Measurements from ENCODE around the gene TTC23.

The TTC23 gene

DNA sequence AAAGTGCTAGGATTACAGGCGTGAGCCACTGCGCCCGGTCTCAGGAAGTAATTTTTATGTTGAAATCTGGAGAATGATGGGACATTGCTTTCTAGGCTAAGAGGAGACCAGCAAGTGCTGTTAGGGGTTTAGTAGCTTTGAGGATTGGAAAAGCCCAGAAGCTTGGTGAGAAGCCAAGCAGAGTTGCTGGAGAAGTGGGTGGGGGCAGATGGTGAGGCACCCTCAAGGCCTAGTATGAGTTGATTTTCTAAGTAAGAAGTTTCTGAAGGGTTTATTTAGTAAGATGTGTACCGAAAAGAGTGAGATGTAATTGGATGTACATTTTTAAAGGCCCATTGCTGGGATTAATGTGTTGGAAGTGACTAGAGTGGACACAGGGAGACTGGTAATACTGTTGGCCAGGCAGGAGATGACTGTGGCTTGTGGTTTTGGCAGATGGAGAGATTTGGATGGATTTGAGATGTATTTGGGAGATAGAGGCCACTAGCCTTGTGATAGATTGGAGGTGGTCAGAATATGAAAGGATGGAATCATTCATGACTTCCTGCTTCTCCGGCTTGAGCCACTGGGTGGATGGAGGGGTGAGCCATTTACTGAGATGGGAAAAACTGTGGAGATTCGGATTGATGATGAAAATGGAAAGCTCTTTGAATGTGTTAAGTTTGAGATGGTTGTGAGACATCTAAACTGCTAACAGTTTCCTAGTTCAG lies 4.2 kb upstream of the TTC23 start:
- CTCF ChIA-PET, result interaction anchor here (1.8 kb wide), 1 partner anchor 451 kb away, joined by 4 read pairs; no protein-coding TSS in a partner anchor

DNA sequence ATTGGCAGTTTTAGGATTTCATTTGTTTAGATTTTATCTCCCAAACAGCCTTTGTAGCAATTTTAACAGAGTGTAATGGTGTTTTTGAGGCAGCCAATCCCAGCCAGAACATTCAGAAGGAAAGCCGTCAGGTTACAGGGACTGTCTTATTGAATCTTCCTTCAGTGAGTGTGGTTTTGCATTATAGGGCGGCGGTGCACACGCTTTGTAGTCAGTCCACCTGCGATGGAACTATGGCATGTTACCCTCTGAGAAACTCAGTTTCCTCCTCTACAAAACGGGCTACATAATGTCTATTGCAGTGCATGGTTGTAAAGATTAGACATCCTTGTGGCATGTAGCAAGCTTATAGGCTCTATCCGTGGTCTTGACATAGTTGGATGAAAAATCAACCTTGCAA lies 2.9 kb upstream of the TTC23 start:
- TF ChIP-seq, protein P1, sequence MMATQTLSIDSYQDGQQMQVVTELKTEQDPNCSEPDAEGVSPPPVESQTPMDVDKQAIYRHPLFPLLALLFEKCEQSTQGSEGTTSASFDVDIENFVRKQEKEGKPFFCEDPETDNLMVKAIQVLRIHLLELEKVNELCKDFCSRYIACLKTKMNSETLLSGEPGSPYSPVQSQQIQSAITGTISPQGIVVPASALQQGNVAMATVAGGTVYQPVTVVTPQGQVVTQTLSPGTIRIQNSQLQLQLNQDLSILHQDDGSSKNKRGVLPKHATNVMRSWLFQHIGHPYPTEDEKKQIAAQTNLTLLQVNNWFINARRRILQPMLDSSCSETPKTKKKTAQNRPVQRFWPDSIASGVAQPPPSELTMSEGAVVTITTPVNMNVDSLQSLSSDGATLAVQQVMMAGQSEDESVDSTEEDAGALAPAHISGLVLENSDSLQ (IDR thresholded peaks at IDR 0.05), result no peak
- TF ChIP-seq ARNT (IDR thresholded peaks at IDR 0.05), result no peak
- TF ChIP-seq ZNF384 (IDR thresholded peaks at IDR 0.05), result no peak
- no peak for TF ChIP-seq BHLHE40 (IDR thresholded peaks at IDR 0.05; ENCODE audit: borderline replicate concordance)
- TF ChIP-seq SP1 (IDR thresholded peaks at IDR 0.05), result no peak
- TF ChIP-seq LEF1 (IDR thresholded peaks at IDR 0.05; ENCODE audit: borderline replicate concordance), result no peak
- no peak for TF ChIP-seq TARDBP (IDR thresholded peaks at IDR 0.05)
- TF ChIP-seq HDGF (IDR thresholded peaks at IDR 0.05; ENCODE audit: borderline replicate concordance), result no peak
- TF ChIP-seq FOXM1 (IDR thresholded peaks at IDR 0.05; ENCODE audit: borderline replicate concordance), result no peak
- no peak for TF ChIP-seq ELF4 (IDR thresholded peaks at IDR 0.05)
- TF ChIP-seq NFRKB (IDR thresholded peaks at IDR 0.05), result no peak
- ChIA-PET CTCF (interaction anchor here (1.8 kb wide), 2 partner anchors 21 to 452 kb away, joined by 4 to 12 read pairs; no protein-coding TSS in a partner anchor), POLR2A (interaction anchor here (0.9 to 1.9 kb wide), 6 partner anchors 8 to 234 kb away, joined by 3 to 13 read pairs (median 3); no protein-coding TSS in a partner anchor)
- no peak for DNase-seq (ENCODE audit: extremely low spot score)

More for the DNA sequence above, 4.2 kb upstream of the TTC23 start:
- DNase-seq (ENCODE audit: extremely low spot score), result no peak
- TF ChIP-seq SP1 (IDR thresholded peaks at IDR 0.05) (no peak), CTBP1 (IDR thresholded peaks at IDR 0.05; ENCODE audit: borderline replicate concordance) (no peak), LEF1 (IDR thresholded peaks at IDR 0.05; ENCODE audit: borderline replicate concordance) (no peak), TARDBP (IDR thresholded peaks at IDR 0.05) (no peak), HDGF (IDR thresholded peaks at IDR 0.05; ENCODE audit: borderline replicate concordance) (no peak), FOXM1 (IDR thresholded peaks at IDR 0.05; ENCODE audit: borderline replicate concordance) (no peak)
- TF ChIP-seq, protein P1 (IDR thresholded peaks at IDR 0.05), result no peak
- POLR2A ChIA-PET, result no interaction called here

DNA sequence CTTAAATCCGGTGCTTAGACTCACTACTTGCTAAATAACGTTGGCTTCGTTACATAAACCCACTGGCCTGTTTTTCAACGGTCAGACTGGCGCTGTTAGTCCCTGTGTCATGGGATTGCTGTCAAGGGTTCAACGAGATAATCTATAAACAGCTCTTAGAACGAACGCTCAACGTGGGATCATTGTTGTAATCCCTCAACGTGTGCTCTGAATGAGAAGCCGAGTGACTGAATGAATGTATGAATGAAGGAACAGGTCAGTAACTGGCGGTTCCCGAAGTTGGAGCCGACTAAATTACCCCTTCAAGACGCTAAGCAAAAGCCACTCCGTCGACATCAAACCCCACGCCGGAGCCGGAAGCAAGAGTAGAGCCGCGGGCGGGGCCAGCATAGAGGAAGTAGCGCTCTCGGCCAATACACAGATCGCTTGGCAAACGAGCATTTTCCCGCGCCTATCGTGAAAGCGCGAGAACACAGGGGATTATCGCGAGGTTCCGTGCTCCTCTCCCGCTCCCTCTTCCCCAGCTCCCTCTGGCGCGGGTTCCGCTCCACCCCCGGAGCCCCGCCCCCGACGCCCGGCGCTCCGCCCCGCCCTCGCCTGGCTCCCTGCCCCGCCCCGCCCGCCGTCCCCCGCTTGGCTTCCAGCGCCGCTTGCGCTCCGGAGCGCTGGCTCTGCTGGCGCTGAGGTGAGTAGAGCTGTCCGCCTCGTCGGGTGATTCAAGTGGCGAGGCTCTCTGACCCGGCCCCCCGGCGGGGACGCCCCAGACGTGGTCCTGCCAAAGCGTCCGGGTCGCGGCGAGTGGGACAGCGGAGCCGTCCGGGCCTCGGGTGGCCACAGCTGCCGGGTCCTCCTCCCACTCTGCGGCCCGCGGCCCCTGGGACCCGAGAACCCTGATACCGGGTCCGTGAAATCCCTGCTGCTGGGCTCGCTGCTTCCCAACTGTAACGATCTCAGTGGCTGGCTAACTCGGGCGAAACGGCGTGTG lies 1.8 kb upstream of the TTC23 start, which contains the start of gene LRRC28:
TSS of gene LRRC28 (plus strand) at position 625 of the 985 bp plus-strand sequence. CDS start 4,477 bp downstream, outside the sequence.
- peak; percentile 89 for TF ChIP-seq ELF4 (IDR thresholded peaks at IDR 0.05)
- TF ChIP-seq SP1 (IDR thresholded peaks at IDR 0.05), result peak; percentile 59; the same call in 1 of the 2 replicates
- peak; percentile 77 for TF ChIP-seq L3MBTL2 (conservative IDR thresholded peaks at IDR 0.05)
- no peak for TF ChIP-seq LEF1 (IDR thresholded peaks at IDR 0.05; ENCODE audit: borderline replicate concordance)
- no peak for TF ChIP-seq NFRKB (IDR thresholded peaks at IDR 0.05)
- TF ChIP-seq, protein P1 (IDR thresholded peaks at IDR 0.05), result peak; percentile 93
- POLR2A ChIA-PET, result interaction anchor here (0.6 to 1.9 kb wide), 21 partner anchors 10 to 482 kb away, joined by 3 to 13 read pairs (median 3); partner anchors contain the start of genes LYSMD4 and SYNM
- DNase-seq (ENCODE audit: extremely low spot score), result peak; percentile 98
- CTCF ChIA-PET, result interaction anchor here (1.3 to 1.8 kb wide), 3 partner anchors 22 to 453 kb away, joined by 3 to 12 read pairs (median 4); no protein-coding TSS in a partner anchor

DNA sequence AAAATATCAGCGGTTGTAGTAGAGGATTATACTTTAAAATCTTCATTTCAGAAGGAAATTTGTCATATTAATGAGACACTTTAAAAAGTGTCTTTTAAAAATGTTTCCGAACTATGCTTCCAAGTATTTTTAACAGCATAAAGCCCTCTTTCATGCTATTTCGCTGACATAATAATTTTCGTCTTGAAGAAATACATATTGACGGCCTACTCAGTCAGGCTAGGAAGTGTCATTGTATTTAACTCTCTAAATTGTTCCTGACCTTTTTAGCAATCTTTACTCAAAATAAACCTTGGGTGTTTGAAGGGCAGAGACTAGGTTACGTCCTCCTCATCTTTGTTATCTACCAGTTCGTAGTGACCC lies 1.1 kb upstream of the TTC23 start:
- ChIA-PET POLR2A (interaction anchor here (0.6 to 1.9 kb wide), 13 partner anchors 10 to 483 kb away, joined by 3 to 13 read pairs (median 4); partner anchors contain the start of genes LYSMD4 and SYNM), CTCF (no interaction called here)
- TF ChIP-seq BHLHE40 (IDR thresholded peaks at IDR 0.05; ENCODE audit: borderline replicate concordance) (no peak), NFRKB (IDR thresholded peaks at IDR 0.05) (no peak), FOXM1 (IDR thresholded peaks at IDR 0.05; ENCODE audit: borderline replicate concordance) (no peak)
- no peak for DNase-seq (ENCODE audit: extremely low spot score)

DNA sequence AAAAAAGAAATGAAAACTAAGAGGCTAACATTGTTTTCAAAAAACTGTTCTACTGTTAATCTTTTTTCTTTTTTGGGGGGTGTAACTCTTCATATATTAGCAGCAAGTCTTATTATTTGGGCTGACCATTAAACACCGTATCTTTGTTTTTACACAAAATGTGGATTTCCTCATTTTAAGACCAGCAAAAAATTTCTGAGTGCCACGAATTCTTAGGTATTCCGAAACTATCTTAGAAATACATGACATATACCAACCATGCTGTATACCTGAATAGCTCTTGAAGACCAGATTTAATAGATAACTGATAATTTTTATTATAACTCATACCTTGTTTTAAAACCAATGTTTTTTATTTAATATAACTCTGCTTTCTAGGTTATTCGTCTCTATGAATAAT lies 620 bp upstream of the TTC23 start:
- POLR2A ChIA-PET, result interaction anchor here (1.1 to 1.6 kb wide), 2 partner anchors 31 to 366 kb away, joined by 3 read pairs; no protein-coding TSS in a partner anchor
- DNase-seq (ENCODE audit: extremely low spot score), result no peak
- TF ChIP-seq BHLHE40 (IDR thresholded peaks at IDR 0.05; ENCODE audit: borderline replicate concordance) (no peak), FOXM1 (IDR thresholded peaks at IDR 0.05; ENCODE audit: borderline replicate concordance) (no peak), LEF1 (IDR thresholded peaks at IDR 0.05; ENCODE audit: borderline replicate concordance) (no peak), FOXA1 (IDR thresholded peaks at IDR 0.05) (no peak), ARNT (IDR thresholded peaks at IDR 0.05) (no peak), SP1 (IDR thresholded peaks at IDR 0.05) (no peak), ZNF384 (IDR thresholded peaks at IDR 0.05) (no peak), NFRKB (IDR thresholded peaks at IDR 0.05) (no peak), HDGF (IDR thresholded peaks at IDR 0.05; ENCODE audit: borderline replicate concordance) (no peak), TARDBP (IDR thresholded peaks at IDR 0.05) (no peak), ELF4 (IDR thresholded peaks at IDR 0.05) (no peak), L3MBTL2 (conservative IDR thresholded peaks at IDR 0.05) (no peak), CTBP1 (IDR thresholded peaks at IDR 0.05; ENCODE audit: borderline replicate concordance) (no peak), SUZ12 (IDR thresholded peaks at IDR 0.05) (no peak), FOXK2 (IDR thresholded peaks at IDR 0.05) (no peak)
- TF ChIP-seq, protein P1 (IDR thresholded peaks at IDR 0.05), result no peak
- CTCF ChIA-PET, result interaction anchor here (0.7 kb wide), 1 partner anchor 22 kb away, joined by 3 read pairs; no protein-coding TSS in a partner anchor

Measured in HEK293T (cell line).